Measurements from ENCODE around the gene RPS3.

GRCh38 chr11:75447415-75447814 is 48.1 kb downstream of the RPS3 start:
- no peak for TF ChIP-seq GATA2 (IDR thresholded peaks at IDR 0.05; ENCODE audit: low read depth, low read length)
- TF ChIP-seq GATA3 (IDR thresholded peaks at IDR 0.05; ENCODE audit: low read depth, low read length) = no peak
